Glutamatergic neuron (in vitro differentiated cells): ENCODE measurements around the gene ADGRD1. TPM values are rescaled to one million over a fixed set of nuclear protein-coding genes. Genes with fewer than 3 reads are reported as not detected.

Experiments
- DNase-seq: peaks from one replicate; pipeline ENCODE4 v3.0.0; 2022
- H3K27ac Mint-ChIP-seq: one replicate; pipeline ENCODE4 v1.8.0; 2020; ENCODE audit warnings: mild to moderate bottlenecking, mixed read lengths, inconsistent platforms; ENCODE audit not compliant: unreplicated experiment
- H3K27me3 Mint-ChIP-seq: one replicate; pipeline ENCODE4 v1.8.0; 2020; ENCODE audit warnings: mild to moderate bottlenecking, moderate library complexity, mixed read lengths, inconsistent platforms; ENCODE audit not compliant: unreplicated experiment
- H3K36me3 Mint-ChIP-seq: one replicate; pipeline ENCODE4 v1.8.0; 2020; ENCODE audit warnings: mild to moderate bottlenecking, mixed read lengths, inconsistent platforms; ENCODE audit not compliant: unreplicated experiment
- H3K4me1 Mint-ChIP-seq: one replicate; pipeline ENCODE4 v1.8.0; 2020; ENCODE audit warnings: mild to moderate bottlenecking, low read depth, mixed read lengths, inconsistent platforms; ENCODE audit not compliant: unreplicated experiment
- H3K4me3 Mint-ChIP-seq: one replicate; pipeline ENCODE4 v1.8.0; 2020; ENCODE audit warnings: mild to moderate bottlenecking, mixed read lengths, inconsistent platforms; ENCODE audit not compliant: unreplicated experiment
- H3K9me3 Mint-ChIP-seq: one replicate; pipeline ENCODE4 v1.8.0; 2020; ENCODE audit warnings: mild to moderate bottlenecking, moderate library complexity, mixed read lengths, inconsistent platforms; ENCODE audit not compliant: unreplicated experiment
- CTCF ChIP-seq: fragments of 200-600 bp; sonication (generic); IDR thresholded peaks from one replicate; pipeline ENCODE4 v1.5.0; 2021; ENCODE audit not compliant: partially characterized antibody, unreplicated experiment
- total RNA-seq: library from RNA; stranded (reverse); fragmentation: NEBNext Ultra II Directional; extraction: Animal tissue kit (Norgen Biotek cat#: 25700); gene quantifications from one replicate; pipeline ENCODE4 v1.2.1, GENCODE V29; 2021; ENCODE audit not compliant: unreplicated experiment

The ADGRD1 gene
- total RNA-seq, 1 donor from 2014 or later = 0.96 TPM

DNA sequence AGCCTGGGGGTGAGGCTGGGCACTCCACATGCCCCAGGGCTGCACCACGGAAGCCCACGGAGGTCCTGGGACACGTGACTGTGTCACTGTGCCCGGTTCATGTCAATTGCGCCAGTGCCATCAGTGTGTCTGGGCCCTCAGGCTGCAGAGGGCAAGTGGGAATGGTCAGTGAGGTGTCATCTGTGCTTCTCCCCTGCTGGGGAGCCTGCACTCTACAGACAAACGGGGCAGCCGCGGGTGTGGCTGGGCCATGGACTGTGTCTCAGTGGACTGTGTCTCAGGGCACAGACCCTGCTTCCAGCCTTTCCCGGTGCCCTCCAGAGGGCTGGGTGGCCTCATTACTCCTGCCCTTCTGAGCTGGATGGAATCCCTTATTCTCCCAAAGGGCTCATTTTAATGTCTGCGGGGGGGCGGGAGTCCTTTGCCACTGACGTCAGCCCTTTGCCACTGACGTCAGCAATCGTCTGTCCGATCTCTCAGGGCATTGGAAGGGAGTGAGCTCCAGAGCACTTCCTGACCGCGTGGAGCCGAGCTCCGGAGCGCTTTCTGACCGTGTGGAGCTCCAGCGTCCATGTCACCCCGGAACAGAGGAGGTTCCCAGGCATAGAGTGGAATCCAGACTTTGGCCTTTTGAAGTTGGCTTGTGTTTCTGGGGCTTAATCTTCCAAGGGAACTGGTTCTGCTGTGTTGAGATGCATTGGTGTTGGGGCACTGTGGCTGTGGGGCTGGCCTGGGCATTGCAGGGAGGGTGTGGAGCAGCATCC lies 72.4 kb downstream of the ADGRD1 start:
- Mint-ChIP-seq H3K27ac (no peak overlapping the region), H3K4me1 (peaks cover 16% of the 10 kb centered on the region), H3K27me3 (no peaks in the 10 kb centered on the region), H3K4me3 (no peak overlapping the region), H3K36me3 (peaks cover 9% of the 10 kb centered on the region), H3K9me3 (peaks cover 2% of the 10 kb centered on the region)
- no peak for TF ChIP-seq CTCF
- DNase-seq = no peak

GRCh38 chr12:131026754-131027153 lies 73.0 kb downstream of the ADGRD1 start:
- H3K9me3 Mint-ChIP-seq = peaks cover 2% of the 10 kb centered on the region
- peaks cover 9% of the 10 kb centered on the region for H3K36me3 Mint-ChIP-seq
- no peak overlapping the region for H3K27ac Mint-ChIP-seq
- H3K27me3 Mint-ChIP-seq = no peaks in the 10 kb centered on the region
- no peak overlapping the region for H3K4me3 Mint-ChIP-seq
- DNase-seq = no peak
- peaks cover 16% of the 10 kb centered on the region for H3K4me1 Mint-ChIP-seq
- TF ChIP-seq CTCF = no peak

GRCh38 chr12:131027264-131027663 lies 73.6 kb downstream of the ADGRD1 start:
- Mint-ChIP-seq H3K27me3 (no peaks in the 10 kb centered on the region), H3K36me3 (peaks cover 9% of the 10 kb centered on the region), H3K9me3 (peaks cover 2% of the 10 kb centered on the region), H3K4me1 (peaks cover 18% of the 10 kb centered on the region), H3K4me3 (no peak overlapping the region), H3K27ac (no peak overlapping the region)
- no peak for TF ChIP-seq CTCF
- no peak for DNase-seq

GRCh38 chr12:131027876-131028586 lies 74.3 kb downstream of the ADGRD1 start:
- H3K27ac Mint-ChIP-seq = no peak overlapping the region
- no peak overlapping the region for H3K4me3 Mint-ChIP-seq
- DNase-seq = no peak
- H3K9me3 Mint-ChIP-seq = peaks cover 2% of the 10 kb centered on the region
- peaks cover 9% of the 10 kb centered on the region for H3K36me3 Mint-ChIP-seq
- H3K27me3 Mint-ChIP-seq = no peaks in the 10 kb centered on the region
- no peak for TF ChIP-seq CTCF
- H3K4me1 Mint-ChIP-seq = peaks cover 19% of the 10 kb centered on the region
